Keratinocyte (primary cell): ENCODE data around the gene HDLBP. TPM values are rescaled to one million over a fixed set of nuclear protein-coding genes. Genes with fewer than 3 reads are reported as not detected.

Source experiments
- DNase-seq: peaks from one replicate; pipeline ENCODE4 v3.0.0-alpha.2; 2011; ENCODE audit warnings: low read depth, missing footprints, low spot score
- FAIRE-seq: peaks from 2 replicates; lab custom pipeline; 2011; peaks lifted over from hg19 to GRCh38; lab: Jason Lieb, UNC
- H2AFZ ChIP-seq: 2 replicates; pipeline ENCODE4 v1.6.0; 2012; ENCODE audit warnings: low read length, control low read depth, inconsistent platforms; ENCODE audit not compliant: control insufficient read depth
- H3K27ac ChIP-seq: 2 replicates; pipeline ENCODE4 v1.5.1; 2011; ENCODE audit warnings: low read length; ENCODE audit not compliant: control insufficient read depth, insufficient read depth
- H3K27me3 ChIP-seq: 3 replicates; pipeline ENCODE4 v1.6.0; 2011; ENCODE audit warnings: low read length; ENCODE audit not compliant: control insufficient read depth, insufficient read depth; ENCODE audit errors: extremely low read depth
- H3K36me3 ChIP-seq, 2 experiments: 2 replicates in 1 of 2; 3 replicates in 1 of 2; pipeline ENCODE4 v1.5.1; 2011; ENCODE audit warnings: low read length in 2 of 2, mild to moderate bottlenecking in 1 of 2; ENCODE audit not compliant: control insufficient read depth in 2 of 2, insufficient read depth in 2 of 2; ENCODE audit errors: extremely low read depth in 1 of 2
- H3K4me1 ChIP-seq: 3 replicates; pipeline ENCODE4 v1.5.1; 2011; ENCODE audit warnings: low read length; ENCODE audit not compliant: control insufficient read depth, insufficient read depth; ENCODE audit errors: extremely low read depth
- H3K4me2 ChIP-seq: 3 replicates; pipeline ENCODE4 v1.6.0; 2011; ENCODE audit warnings: low read depth, low read length; ENCODE audit not compliant: control insufficient read depth, insufficient read depth; ENCODE audit errors: extremely low read depth
- H3K4me3 ChIP-seq, 3 experiments: fragments of 200-600 bp in 1 of 3; sonication (generic) in 1 of 3; 2 replicates in 2 of 3; 3 replicates in 1 of 3; pipeline ENCODE4 v1.5.1; 2011 to 2016; ENCODE audit warnings: low read length in 3 of 3, mild to moderate bottlenecking in 3 of 3, control low read depth in 2 of 3, inconsistent platforms in 1 of 3, low read depth in 1 of 3, mixed read lengths in 1 of 3, mixed run types in 1 of 3, moderate library complexity in 1 of 3; ENCODE audit not compliant: control insufficient read depth in 2 of 3, insufficient read depth in 2 of 3; ENCODE audit errors: extremely low read depth in 1 of 3
- H3K79me2 ChIP-seq: 2 replicates; pipeline ENCODE4 v1.6.0; 2012; ENCODE audit warnings: low read length; ENCODE audit not compliant: control insufficient read depth, insufficient read depth
- H3K9ac ChIP-seq: 3 replicates; pipeline ENCODE4 v1.6.0; 2011; ENCODE audit warnings: low read length; ENCODE audit not compliant: control insufficient read depth, insufficient read depth; ENCODE audit errors: extremely low read depth
- H3K9me1 ChIP-seq: 3 replicates; pipeline ENCODE4 v1.6.0; 2011; ENCODE audit warnings: low read length; ENCODE audit not compliant: control insufficient read depth, insufficient read depth; ENCODE audit errors: extremely low read depth
- H3K9me3 ChIP-seq: 2 replicates; pipeline ENCODE4 v1.5.1; 2012; ENCODE audit warnings: low read depth, low read length; ENCODE audit not compliant: control insufficient read depth
- H4K20me1 ChIP-seq: 3 replicates; pipeline ENCODE4 v1.6.0; 2011; ENCODE audit warnings: low read length; ENCODE audit not compliant: control insufficient read depth, insufficient read depth; ENCODE audit errors: extremely low read depth
- EZH2 ChIP-seq: IDR thresholded peaks from one replicate; pipeline ENCODE4 v1.6.1; 2012; ENCODE audit warnings: inconsistent platforms, mild to moderate bottlenecking, low read length, moderate library complexity
- dilution Hi-C: fragments of 300-500 bp; cut with MboI; formaldehyde crosslinking; loops from one replicate; pipeline ENCODE4 v1.7.0; 2020; ENCODE audit warnings: low sequenced_read_pairs; ENCODE audit not compliant: extremely low pct_ligation_motif_present
- polyA plus RNA-seq, 5 experiments: library from polyadenylated mRNA; depleted of rRNA in 3 of 5; stranded (reverse) in 3 of 5; stranded (forward) in 1 of 5; unstranded in 1 of 5; fragments of >200 nt; gene quantifications; 1 replicate in 1 of 5; 2 replicates in 3 of 5; 3 replicates in 1 of 5; pipeline versions ENCODE4 v1.2.1 to v1.2.3, GENCODE V29; 2011 to 2012; ENCODE audit warnings: missing spikeins in 2 of 5, low read depth in 1 of 5, low replicate concordance in 1 of 5
- TF ChIP-seq, protein P1 (sequence below), 3 experiments: IDR thresholded peaks in 1 of 3; conservative IDR thresholded peaks in 1 of 3; optimal IDR thresholded peaks in 1 of 3; 2 replicates in 2 of 3; 3 replicates in 1 of 3; pipeline versions ENCODE3 to v1.5.1; 2011; ENCODE audit warnings: low read length in 3 of 3, mild to moderate bottlenecking in 3 of 3, moderate library complexity in 2 of 3, control low read depth in 1 of 3, inconsistent platforms in 1 of 3; ENCODE audit not compliant: insufficient read depth in 2 of 3; ENCODE audit errors: extremely low read depth in 1 of 3

The HDLBP gene
- polyA plus RNA-seq, 1 donor (not counting 4 experiments of a cell fraction or from before 2014, with no cell fraction given), result 289 TPM

DNA sequence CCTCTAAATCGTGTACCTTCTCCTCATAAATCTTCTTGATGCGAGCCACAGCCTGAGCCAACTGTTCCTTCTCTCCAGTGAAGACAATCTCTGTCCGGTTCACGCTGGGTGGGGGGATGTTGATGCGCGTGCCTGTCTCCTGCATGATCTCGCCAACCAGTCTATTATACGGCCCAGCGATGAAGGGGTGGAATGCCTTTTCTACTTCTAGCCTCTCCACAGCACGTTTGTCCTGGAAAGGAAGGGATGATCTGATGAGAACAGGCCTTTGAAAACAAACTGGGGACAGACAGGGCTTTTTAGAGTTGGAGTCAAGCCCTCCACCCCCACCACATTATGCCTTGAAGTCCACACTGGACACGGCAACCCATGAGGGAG, 59.3 kb downstream of the HDLBP start:
- no peaks in the 10 kb centered on the region for H3K9me1 ChIP-seq
- no peak overlapping the region for H3K4me2 ChIP-seq
- no peak for DNase-seq
- H3K4me1 ChIP-seq, result no peaks in the 10 kb centered on the region
- H3K27ac ChIP-seq, result no peak overlapping the region
- H3K36me3 ChIP-seq, result peaks cover 49 to 59% of the 10 kb centered on the region in 2 experiments
- TF ChIP-seq EZH2, result no peak
- TF ChIP-seq, protein P1, sequence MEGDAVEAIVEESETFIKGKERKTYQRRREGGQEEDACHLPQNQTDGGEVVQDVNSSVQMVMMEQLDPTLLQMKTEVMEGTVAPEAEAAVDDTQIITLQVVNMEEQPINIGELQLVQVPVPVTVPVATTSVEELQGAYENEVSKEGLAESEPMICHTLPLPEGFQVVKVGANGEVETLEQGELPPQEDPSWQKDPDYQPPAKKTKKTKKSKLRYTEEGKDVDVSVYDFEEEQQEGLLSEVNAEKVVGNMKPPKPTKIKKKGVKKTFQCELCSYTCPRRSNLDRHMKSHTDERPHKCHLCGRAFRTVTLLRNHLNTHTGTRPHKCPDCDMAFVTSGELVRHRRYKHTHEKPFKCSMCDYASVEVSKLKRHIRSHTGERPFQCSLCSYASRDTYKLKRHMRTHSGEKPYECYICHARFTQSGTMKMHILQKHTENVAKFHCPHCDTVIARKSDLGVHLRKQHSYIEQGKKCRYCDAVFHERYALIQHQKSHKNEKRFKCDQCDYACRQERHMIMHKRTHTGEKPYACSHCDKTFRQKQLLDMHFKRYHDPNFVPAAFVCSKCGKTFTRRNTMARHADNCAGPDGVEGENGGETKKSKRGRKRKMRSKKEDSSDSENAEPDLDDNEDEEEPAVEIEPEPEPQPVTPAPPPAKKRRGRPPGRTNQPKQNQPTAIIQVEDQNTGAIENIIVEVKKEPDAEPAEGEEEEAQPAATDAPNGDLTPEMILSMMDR (optimal IDR thresholded peaks at IDR 0.05 in 1 of 3, IDR thresholded peaks at IDR 0.05 in 1 of 3, conservative IDR thresholded peaks at IDR 0.05 in 1 of 3; ENCODE audit: extremely low read depth in 1 of 3, insufficient read depth in 2 of 3, low read length in 3 of 3), result no peak
- no peak overlapping the region for H3K9ac ChIP-seq
- H3K4me3 ChIP-seq, result no peak overlapping the region
- no peak overlapping the region for H2AFZ ChIP-seq
- H3K27me3 ChIP-seq, result no peaks in the 10 kb centered on the region
- H3K9me3 ChIP-seq, result no peaks in the 10 kb centered on the region
- dilution Hi-C loops, result no loop called here
- no peak for FAIRE-seq
- H4K20me1 ChIP-seq, result peaks cover 8% of the 10 kb centered on the region
- peaks cover 27% of the 10 kb centered on the region for H3K79me2 ChIP-seq

DNA sequence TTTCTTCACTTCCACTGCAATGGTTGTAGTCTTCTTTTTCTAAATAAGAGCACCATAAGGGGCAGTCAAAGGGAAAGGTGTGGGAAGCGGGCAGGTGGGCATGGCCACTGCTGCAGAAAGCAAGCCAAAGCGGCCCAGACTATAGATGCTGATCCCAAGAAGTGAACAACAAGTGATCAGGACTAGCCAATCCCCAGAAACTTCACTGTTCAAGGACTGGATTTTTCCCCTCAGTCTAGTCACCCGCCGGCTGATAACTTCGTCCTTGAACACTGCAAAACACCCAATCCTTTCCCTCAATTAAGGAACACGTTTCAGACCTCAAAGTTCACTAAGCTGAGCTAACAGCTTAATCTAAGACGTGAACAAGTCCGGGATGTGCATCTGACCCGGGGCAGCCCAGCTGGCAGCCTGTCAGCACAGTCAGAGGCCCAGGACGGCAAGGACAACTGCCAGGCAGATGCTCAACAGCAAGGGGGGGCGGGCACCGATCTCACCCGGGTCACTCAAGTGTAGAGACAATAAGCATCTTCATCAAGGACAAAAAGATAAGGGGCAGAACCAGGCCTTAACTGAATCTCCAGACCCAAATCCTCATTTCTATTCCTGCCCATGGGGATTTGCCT, 59.8 kb downstream of the HDLBP start:
- Histone ChIP-seq H3K36me3 (peaks cover 49 to 62% of the 10 kb centered on the region in 2 experiments), H3K27ac (no peak overlapping the region), H4K20me1 (peaks cover 9% of the 10 kb centered on the region), H3K79me2 (peaks cover 26% of the 10 kb centered on the region), H3K9me1 (no peaks in the 10 kb centered on the region), H3K4me1 (no peaks in the 10 kb centered on the region), H3K4me3 (no peak overlapping the region), H3K4me2 (no peak overlapping the region), H2AFZ (no peak overlapping the region), H3K27me3 (no peaks in the 10 kb centered on the region), H3K9me3 (no peaks in the 10 kb centered on the region), H3K9ac (no peak overlapping the region)
- dilution Hi-C loops, result no loop called here
- DNase-seq (no peak), FAIRE-seq (no peak)
- TF ChIP-seq, protein P1 (optimal IDR thresholded peaks at IDR 0.05 in 1 of 3, IDR thresholded peaks at IDR 0.05 in 1 of 3, conservative IDR thresholded peaks at IDR 0.05 in 1 of 3; ENCODE audit: extremely low read depth in 1 of 3, insufficient read depth in 2 of 3, low read length in 3 of 3), result no peak
- TF ChIP-seq EZH2, result no peak
